Brain microvascular endothelial cell (primary cell): ENCODE results near the gene OSBPL2.

Experiments
- DNase-seq: peaks from one replicate; pipeline ENCODE4 v3.0.0-alpha.2; 2020
- H3K27ac ChIP-seq: fragments of 250-450 bp; sonication (Bioruptor Pico); 2 replicates; pipeline ENCODE4 v1.5.1; 2020; ENCODE audit warnings: mild to moderate bottlenecking, moderate library complexity
- H3K27me3 ChIP-seq: fragments of 250-450 bp; sonication (Bioruptor Pico); replicated peaks from 2 replicates; pipeline ENCODE4 v1.5.1; 2020; ENCODE audit warnings: mild to moderate bottlenecking
- H3K36me3 ChIP-seq: fragments of 250-450 bp; sonication (Bioruptor Pico); replicated peaks from 2 replicates; pipeline ENCODE4 v1.5.1; 2020; ENCODE audit warnings: mild to moderate bottlenecking
- H3K4me3 ChIP-seq: 2 replicates; pipeline ENCODE4 v1.5.1; 2011; ENCODE audit warnings: low read depth, mild to moderate bottlenecking, control low read depth, low read length, moderate library complexity
- CTCF ChIP-seq: IDR thresholded peaks from 2 replicates; pipeline ENCODE4 v1.5.1; 2011; ENCODE audit warnings: low read depth, mild to moderate bottlenecking, moderate library complexity, low read length, control low read depth, inconsistent platforms; ENCODE audit errors: missing control alignments
- in situ Hi-C: cut with HindIII; loops from 2 replicates; pipeline ENCODE4 v1.10.0; 2017; ENCODE audit warnings: low sequenced_read_pairs, low pct_ligation_motif_present

OSBPL2 gene

DNA sequence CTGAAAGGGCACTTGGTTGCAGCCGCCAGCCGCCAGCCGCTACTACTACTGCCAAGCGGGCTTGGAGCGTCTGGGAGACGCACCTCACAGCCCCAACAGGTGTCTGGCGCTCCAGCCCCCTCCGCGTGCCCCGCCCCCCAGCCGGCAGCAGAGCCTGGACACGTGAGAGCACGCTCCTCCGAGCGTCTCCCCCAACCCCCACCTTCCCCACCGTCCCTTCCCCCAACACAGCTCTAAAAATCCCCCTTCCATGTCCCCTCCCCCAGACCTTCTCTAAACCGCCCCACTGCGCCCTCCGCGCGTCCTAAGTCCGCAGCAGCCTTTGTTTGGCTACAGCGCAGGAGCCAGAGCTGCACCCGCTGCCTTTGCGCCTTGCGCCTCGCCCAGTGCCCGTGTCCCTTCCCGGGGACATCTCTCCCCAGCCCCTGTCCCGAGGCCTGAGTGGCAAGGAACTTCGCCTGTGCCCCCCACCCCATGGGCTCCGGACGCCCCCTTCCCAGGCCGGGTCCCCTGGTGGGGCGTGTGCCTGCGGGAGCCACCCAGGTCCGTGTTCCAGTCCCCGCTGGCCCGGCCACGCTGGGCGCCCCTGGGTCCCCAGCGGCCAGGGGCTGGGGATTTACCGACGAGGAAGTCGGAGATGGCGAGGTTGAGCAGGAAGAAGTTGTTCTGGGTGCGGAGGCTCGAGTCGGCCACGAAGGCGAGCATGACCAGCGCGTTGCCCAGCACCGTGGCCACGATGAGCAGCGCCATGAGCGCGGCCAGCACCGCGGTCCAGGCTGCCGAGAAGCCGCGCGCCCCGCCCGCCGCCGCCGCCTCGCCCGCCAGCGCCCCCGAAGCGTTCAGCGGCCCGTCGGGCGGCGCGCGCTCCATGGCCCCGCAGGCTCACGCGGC, 19.0 kb upstream of the OSBPL2 start:
- no peak overlapping the region for H3K27ac ChIP-seq
- H3K4me3 ChIP-seq, result no peak overlapping the region
- no peak for DNase-seq
- no peak for TF ChIP-seq CTCF
- H3K27me3 ChIP-seq, result peaks cover 47% of the 10 kb centered on the region
- no peaks in the 10 kb centered on the region for H3K36me3 ChIP-seq
- in situ Hi-C loops, result no loop called here

DNA sequence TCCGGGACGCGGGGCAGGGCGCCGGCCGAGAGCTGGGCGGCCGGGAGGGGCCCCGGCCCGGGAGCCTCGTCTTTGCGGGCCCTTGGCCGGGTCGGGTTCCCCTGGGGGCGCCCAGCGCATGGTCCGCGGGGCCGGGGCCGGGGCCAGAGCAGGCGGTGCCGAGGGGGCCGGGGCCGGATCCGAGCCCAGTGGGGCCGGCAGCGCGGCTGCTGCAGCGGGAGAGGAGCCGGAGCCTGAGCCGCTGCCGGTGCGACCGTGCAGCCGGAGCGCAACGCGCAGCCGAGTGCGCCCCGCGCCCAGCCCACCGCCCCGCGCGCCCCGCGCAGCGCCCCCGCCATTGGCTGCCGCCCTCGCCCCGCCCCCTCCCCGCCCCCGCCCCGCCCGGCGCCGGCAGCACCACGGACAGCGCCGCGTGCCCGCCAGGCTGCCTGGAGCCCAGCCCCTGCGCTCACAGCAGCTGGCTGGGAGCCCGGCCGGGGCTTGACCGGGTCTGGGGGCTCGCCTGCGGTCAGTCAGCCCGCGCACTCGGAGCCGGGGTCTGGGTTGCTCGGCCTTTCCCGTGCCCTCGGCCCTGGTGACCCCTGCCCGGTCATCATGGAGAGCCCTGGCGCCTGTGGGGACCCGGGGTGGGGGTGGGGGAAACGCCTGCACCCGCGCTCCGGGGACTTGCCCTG, 18.2 kb upstream of the OSBPL2 start, which contains the start of gene HRH3:
Gene HRH3, minus strand, starts transcription at position 287 of the 674 bp plus-strand sequence. CDS start 308 bp downstream, outside the sequence.
- Histone ChIP-seq H3K27me3 (peaks cover 47% of the 10 kb centered on the region), H3K27ac (no peak within 1 kb of the TSS)

DNA sequence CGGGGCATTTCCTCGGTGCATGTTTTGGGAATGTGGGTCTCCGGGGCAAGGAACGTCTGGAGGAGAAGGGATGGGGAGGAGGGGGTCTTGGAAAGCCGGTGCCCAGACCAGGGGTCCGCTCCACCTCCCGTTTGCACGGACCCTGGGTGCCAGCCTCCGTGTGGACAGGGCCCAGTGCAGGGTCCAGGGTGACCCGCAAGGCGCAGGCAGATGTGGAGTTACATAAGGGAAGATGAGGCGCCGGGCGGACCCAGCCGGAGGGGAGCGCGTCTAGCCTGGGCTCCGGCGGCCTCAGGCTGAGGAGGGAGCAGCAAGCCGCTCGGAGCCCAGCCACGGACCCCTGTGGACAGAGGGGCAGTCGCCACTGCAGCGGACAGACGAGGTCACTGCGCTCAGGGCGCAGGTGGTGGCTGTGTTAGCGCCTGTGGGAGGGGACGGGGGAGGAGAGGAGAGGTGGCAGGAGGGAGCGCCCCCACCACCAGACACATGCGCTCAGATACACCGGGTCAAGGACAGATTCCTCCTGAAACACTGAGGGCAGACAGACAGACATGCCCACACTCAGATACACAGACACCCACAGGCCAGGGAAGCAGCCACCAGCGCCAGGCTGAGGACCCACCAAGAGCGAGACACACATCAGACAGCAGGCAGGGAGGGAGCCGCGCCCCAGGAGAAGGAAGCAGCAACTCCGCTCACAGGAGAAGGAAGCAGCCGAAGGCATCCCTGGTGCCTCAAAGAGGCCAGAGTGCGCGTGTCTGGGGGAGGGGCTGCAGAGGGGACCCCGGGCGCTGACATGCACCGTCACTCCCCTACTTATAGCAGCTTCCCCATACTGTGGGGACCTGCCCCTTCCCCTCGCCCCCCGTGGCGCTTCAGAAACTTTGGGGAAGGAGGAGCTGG, 17.4 kb upstream of the OSBPL2 start:
- peaks cover 47% of the 10 kb centered on the region for H3K27me3 ChIP-seq
- no peak for TF ChIP-seq CTCF

More for the DNA sequence above, 18.2 kb upstream of the OSBPL2 start, which contains the start of gene HRH3:
- no peak within 1 kb of the TSS for H3K4me3 ChIP-seq
- in situ Hi-C loops, result no loop called here
- TF ChIP-seq CTCF, result no peak
- DNase-seq, result no peak
- no peaks in the 10 kb centered on the region for H3K36me3 ChIP-seq

GRCh38 chr20:62222266-62222850, 16.0 kb upstream of the OSBPL2 start:
- Histone ChIP-seq H3K27me3 (peaks cover 48% of the 10 kb centered on the region), H3K36me3 (no peaks in the 10 kb centered on the region), H3K4me3 (no peak overlapping the region), H3K27ac (no peak overlapping the region)
- in situ Hi-C loops, result no loop called here
- DNase-seq, result no peak
- no peak for TF ChIP-seq CTCF

More for the DNA sequence above, 17.4 kb upstream of the OSBPL2 start:
- Histone ChIP-seq H3K36me3 (no peaks in the 10 kb centered on the region), H3K4me3 (no peak overlapping the region), H3K27ac (no peak overlapping the region)
- in situ Hi-C loops, result no loop called here
- no peak for DNase-seq

- no peak for TF ChIP-seq CTCF
- H3K27me3 ChIP-seq, result peaks cover 43% of the 10 kb centered on the region
- in situ Hi-C loops, result no loop called here
Observed at GRCh38 chr20:62222972-62223371, 15.3 kb upstream of the OSBPL2 start.

More at GRCh38 chr20:62222972-62223371, 15.3 kb upstream of the OSBPL2 start:
- DNase-seq, result no peak
- H3K36me3 ChIP-seq, result no peaks in the 10 kb centered on the region
- no peak overlapping the region for H3K4me3 ChIP-seq
- no peak overlapping the region for H3K27ac ChIP-seq
